Measurements from ENCODE around the gene USP15. TPM values are rescaled to one million over a fixed set of nuclear protein-coding genes. Genes with fewer than 3 reads are reported as not detected.
A peak's percentile ranks its signal among the peaks of the same experiment; 100 is the strongest.

Gene USP15
- total and polyA plus RNA-seq, 12 donors: 26.7 to 76.0 (median 61.9) TPM

- peak in 1 of 8 donors; percentile 67 for ATAC-seq
- WGBS, 2 donors: 30 to 40% methylated on average over 3 of the region's 3 CpGs
- intact Hi-C loops (cut with DNase I): no loop called here
These were observed 39.4 kb downstream of the USP15 start for GRCh38 chr12:62299617-62300016.

GRCh38 chr12:62301080-62301798 is 41.0 kb downstream of the USP15 start:
- peaks cover 0 to 39% (median 10%) of the 10 kb centered on the region in 9 donors for H3K4me1 ChIP-seq
- no peak for TF ChIP-seq CTCF (IDR thresholded peaks at IDR 0.05)
- intact Hi-C loops (cut with DNase I): no loop called here
- no peak for ATAC-seq
- no peaks in the 10 kb centered on the region for H3K27me3 ChIP-seq
- DNase-seq: no peak
- H3K27ac ChIP-seq: no peak overlapping the region
- 76 to 79% methylated on average over 6 of the region's 6 CpGs for WGBS, 2 donors
- H3K9me3 ChIP-seq: peaks cover 0 to 34% (median 0%) of the 10 kb centered on the region in 11 donors
- H3K36me3 ChIP-seq: peaks cover 0 to 63% (median 28%) of the 10 kb centered on the region in 9 donors
- no peak overlapping the region for H3K4me3 ChIP-seq

More at GRCh38 chr12:62299617-62300016, 39.4 kb downstream of the USP15 start:
- Histone ChIP-seq H3K36me3 (peaks cover 0 to 63% (median 24%) of the 10 kb centered on the region in 9 donors), H3K27ac (no peak overlapping the region), H3K4me3 (no peak overlapping the region), H3K27me3 (no peaks in the 10 kb centered on the region), H3K4me1 (peaks cover 0 to 45% (median 10%) of the 10 kb centered on the region in 9 donors), H3K9me3 (peaks cover 0 to 27% (median 0%) of the 10 kb centered on the region in 11 donors)
- no peak for TF ChIP-seq CTCF (IDR thresholded peaks at IDR 0.05)
- no peak for DNase-seq

GRCh38 chr12:62301799-62302133 is 41.6 kb downstream of the USP15 start:
- H3K4me1 ChIP-seq: peaks cover 0 to 34% (median 10%) of the 10 kb centered on the region in 9 donors
- intact Hi-C loops (cut with DNase I): no loop called here
- no peak overlapping the region for H3K4me3 ChIP-seq
- H3K27ac ChIP-seq: no peak overlapping the region
- 78 to 84% methylated on average over 1 of the region's 1 CpG for WGBS, 2 donors
- DNase-seq (no peak), ATAC-seq (no peak)
- no peak for TF ChIP-seq CTCF (IDR thresholded peaks at IDR 0.05)
- H3K27me3 ChIP-seq: no peaks in the 10 kb centered on the region
- peaks cover 0 to 64% (median 28%) of the 10 kb centered on the region in 9 donors for H3K36me3 ChIP-seq
- peaks cover 0 to 34% (median 0%) of the 10 kb centered on the region in 11 donors for H3K9me3 ChIP-seq

- Histone ChIP-seq H3K27ac (no peak overlapping the region), H3K36me3 (peaks cover 0 to 60% (median 23%) of the 10 kb centered on the region in 9 donors), H3K27me3 (no peaks in the 10 kb centered on the region), H3K4me3 (no peak overlapping the region), H3K4me1 (peaks cover 0 to 21% (median 10%) of the 10 kb centered on the region in 9 donors), H3K9me3 (peaks cover 0 to 18% (median 0%) of the 10 kb centered on the region in 11 donors)
- intact Hi-C loops (cut with DNase I): no loop called here
- 99 to 100% methylated on average over 3 of the region's 3 CpGs for WGBS, 2 donors
- DNase-seq: no peak
- no peak for ATAC-seq
- TF ChIP-seq CTCF (IDR thresholded peaks at IDR 0.05): no peak
These were observed 44.4 kb downstream of the USP15 start for GRCh38 chr12:62304560-62304959.
